Mesenteric fat pad (tissue), 1 donor: ENCODE data around the gene DSEL. TPM values are rescaled to one million over a fixed set of nuclear protein-coding genes. Genes with fewer than 3 reads are reported as not detected.

Experiments used
- DNase-seq: peaks from one replicate; pipeline ENCODE4 v3.0.0-alpha.2; 2020; ENCODE audit warnings: low spot score
- long read RNA-seq: library from polyadenylated mRNA; unstranded; transcript quantifications from one replicate; pipeline ENCODE4 v2.0.0, GENCODE V29; 2020
- total RNA-seq: library from RNA; stranded (reverse); fragmentation: NEBNext Ultra II Directional; extraction: Animal tissue kit (Norgen Biotek cat#: 25700); gene quantifications from one replicate; pipeline ENCODE4 v1.2.1, GENCODE V29; 2021
- donor health status: DM: yes; HTN: yes; CAD: no.

Gene DSEL
- total RNA-seq: 19.8 TPM
- long read RNA-seq, full-length matches to known transcripts: 5 of 12 reads
- long read RNA-seq, partial matches to known transcripts: 0 of 12 reads
- long read RNA-seq, other reads (novel, unspliced or antisense): 7 of 12 reads

GRCh38 chr18:67516539-67517443, at the start of gene DSEL:
Gene DSEL, minus strand, starts transcription at chr18:67516720. Its CDS starts 2,112 bp downstream, at chr18:67514608.
- peak; percentile 99 for DNase-seq

GRCh38 chr18:67553437-67553836, 36.9 kb upstream of the DSEL start:
- DNase-seq: no peak

GRCh38 chr18:67550872-67551520, 34.5 kb upstream of the DSEL start:
- DNase-seq: no peak

- DNase-seq: no peak
Measured at GRCh38 chr18:67549946-67550345, 33.4 kb upstream of the DSEL start.

- DNase-seq: no peak
Measured at GRCh38 chr18:67545681-67546080, 29.2 kb upstream of the DSEL start.

- DNase-seq: no peak
Measured at GRCh38 chr18:67540559-67540958, 24.0 kb upstream of the DSEL start.

- no peak for DNase-seq
Measured at GRCh38 chr18:67531929-67532328, 15.4 kb upstream of the DSEL start.

GRCh38 chr18:67525328-67526099, 9.0 kb upstream of the DSEL start:
- DNase-seq: no peak

GRCh38 chr18:67520351-67520921, 3.9 kb upstream of the DSEL start:
- DNase-seq: no peak

GRCh38 chr18:67519592-67519991, 3.1 kb upstream of the DSEL start:
- no peak for DNase-seq

- DNase-seq: no peak
Measured at GRCh38 chr18:67518566-67518965, 2.0 kb upstream of the DSEL start.

GRCh38 chr18:67517444-67517765, 885 bp upstream of the DSEL start:
- no peak for DNase-seq

- peak; percentile 93 for DNase-seq
Measured at GRCh38 chr18:67515942-67516538, 480 bp downstream of the DSEL start.

- DNase-seq: no peak
Measured at GRCh38 chr18:67514901-67515540, 1.5 kb downstream of the DSEL start.

- DNase-seq: no peak
Measured at GRCh38 chr18:67514465-67514864, 2.1 kb downstream of the DSEL start.

- DNase-seq: no peak
Measured at GRCh38 chr18:67513280-67513679, 3.2 kb downstream of the DSEL start.

GRCh38 chr18:67511840-67512239, 4.7 kb downstream of the DSEL start:
- DNase-seq: no peak

GRCh38 chr18:67510831-67511230, 5.7 kb downstream of the DSEL start:
- no peak for DNase-seq

- DNase-seq: no peak
Measured at GRCh38 chr18:67509741-67510391, 6.7 kb downstream of the DSEL start.

GRCh38 chr18:67508146-67508545, 8.4 kb downstream of the DSEL start:
- no peak for DNase-seq
